ENCODE measurements around the gene INSRR.
A peak's percentile ranks its signal among the peaks of the same experiment; 100 is the strongest.

INSRR gene

GRCh38 chr1:156874142-156874541 is 15.2 kb upstream of the INSRR start:
- no peak for DNase-seq

GRCh38 chr1:156873659-156874058 is 14.7 kb upstream of the INSRR start:
- DNase-seq: no peak

GRCh38 chr1:156869455-156869854 is 10.5 kb upstream of the INSRR start:
- DNase-seq: no peak

GRCh38 chr1:156868341-156868740 is 9.4 kb upstream of the INSRR start:
- DNase-seq: no peak

- DNase-seq: no peak
Observed at GRCh38 chr1:156866249-156866909, 7.5 kb upstream of the INSRR start.

GRCh38 chr1:156865865-156866248 is 6.9 kb upstream of the INSRR start:
- no peak for DNase-seq

- no peak for DNase-seq
Observed at GRCh38 chr1:156865258-156865657, 6.3 kb upstream of the INSRR start.

GRCh38 chr1:156864796-156865195 is 5.9 kb upstream of the INSRR start:
- DNase-seq: no peak

- DNase-seq: no peak
Observed at GRCh38 chr1:156863631-156864030, 4.7 kb upstream of the INSRR start.

GRCh38 chr1:156862997-156863599 is 4.2 kb upstream of the INSRR start:
- no peak for DNase-seq

GRCh38 chr1:156862584-156862983 is 3.7 kb upstream of the INSRR start:
- no peak for DNase-seq

GRCh38 chr1:156860628-156861423 is 1.9 kb upstream of the INSRR start, which contains the start of gene NTRK1:
Gene NTRK1 (plus strand): TSS chr1:156860865. CDS start chr1:156860935, 70 bp downstream.
- no peak for DNase-seq

GRCh38 chr1:156860113-156860627 is 1.3 kb upstream of the INSRR start:
- DNase-seq: peak; percentile 29

GRCh38 chr1:156859523-156860112 is 701 bp upstream of the INSRR start:
- no peak for DNase-seq

- DNase-seq: no peak
Observed at GRCh38 chr1:156858555-156858956, 361 bp downstream of the INSRR start.

GRCh38 chr1:156857532-156857931 is 1.4 kb downstream of the INSRR start:
- no peak for DNase-seq

GRCh38 chr1:156856282-156856785 is 2.6 kb downstream of the INSRR start:
- no peak for DNase-seq

GRCh38 chr1:156854634-156855033 is 4.3 kb downstream of the INSRR start:
- DNase-seq: no peak

GRCh38 chr1:156853761-156854160 is 5.2 kb downstream of the INSRR start:
- no peak for DNase-seq

- DNase-seq: no peak
Observed at GRCh38 chr1:156852418-156852874, 6.5 kb downstream of the INSRR start.

- DNase-seq: no peak
Observed at GRCh38 chr1:156851779-156852417, 7.0 kb downstream of the INSRR start.

GRCh38 chr1:156849151-156849496 is 9.8 kb downstream of the INSRR start:
- DNase-seq: no peak
